NB4 (cell line): ENCODE data around the gene ANAPC16.
A peak's percentile ranks its signal among the peaks of the same experiment; 100 is the strongest.

Experiments used
- DNase-seq: peaks from one replicate; pipeline ENCODE4 v3.0.0; 2010; ENCODE audit warnings: low read depth
- H3K4me3 ChIP-seq: one replicate; pipeline ENCODE4 v1.5.1; 2011; ENCODE audit warnings: mild to moderate bottlenecking, low read depth, low read length, moderate library complexity
- CTCF ChIP-seq: IDR thresholded peaks from one replicate; pipeline ENCODE4 v1.5.1; 2012; ENCODE audit warnings: low read depth, low read length
- MAX ChIP-seq: IDR thresholded peaks from 2 replicates; pipeline ENCODE4 v1.6.1; 2011; ENCODE audit warnings: low read depth, low read length
- MYC ChIP-seq: IDR thresholded peaks from 2 replicates; pipeline ENCODE4 v1.6.1; 2011; ENCODE audit warnings: low read depth, low read length
- POLR2A ChIP-seq: IDR thresholded peaks from 2 replicates; pipeline ENCODE4 v1.6.1; 2011; ENCODE audit warnings: mild to moderate bottlenecking; ENCODE audit not compliant: insufficient read length; ENCODE audit errors: extremely low read depth

The ANAPC16 gene

GRCh38 chr10:72252972-72253371, 37.2 kb downstream of the ANAPC16 start:
- no peak for DNase-seq
- TF ChIP-seq POLR2A (no peak), CTCF (no peak), MAX (no peak), MYC (no peak)
- no peak overlapping the region for H3K4me3 ChIP-seq

- no peak overlapping the region for H3K4me3 ChIP-seq
- TF ChIP-seq MYC = no peak
- TF ChIP-seq MAX = no peak
- TF ChIP-seq POLR2A = no peak
- TF ChIP-seq CTCF = no peak
- no peak for DNase-seq
These were observed 37.8 kb downstream of the ANAPC16 start for GRCh38 chr10:72253578-72253977.

GRCh38 chr10:72254813-72255568, 39.2 kb downstream of the ANAPC16 start:
- no peak overlapping the region for H3K4me3 ChIP-seq
- DNase-seq = peak; percentile 87
- TF ChIP-seq CTCF (no peak), POLR2A (peak; percentile 58), MYC (peak; percentile 67; the same call in 1 of the 2 replicates), MAX (0 out of 2 replicates have a peak, but pooled peaks have one; percentile 50)

- DNase-seq = no peak
- no peak overlapping the region for H3K4me3 ChIP-seq
- TF ChIP-seq POLR2A (no peak), MAX (no peak)
These were observed 40.3 kb downstream of the ANAPC16 start for GRCh38 chr10:72255977-72256729.

GRCh38 chr10:72257051-72257892, 41.5 kb downstream of the ANAPC16 start:
- TF ChIP-seq CTCF (no peak), MYC (no peak), MAX (no peak), POLR2A (no peak)
- peak; percentile 76 for DNase-seq
- no peak overlapping the region for H3K4me3 ChIP-seq
